Measurements from ENCODE around the gene MPPE1. TPM values are rescaled to one million over a fixed set of nuclear protein-coding genes. Genes with fewer than 3 reads are reported as not detected.
A peak's percentile ranks its signal among the peaks of the same experiment; 100 is the strongest.

MPPE1 gene
- total RNA-seq, 1 experiment from 2014 or later = 21.4 TPM

- CTCF ChIA-PET = interaction anchor here (1.0 to 2.0 kb wide), 4 partner anchors 12 to 218 kb away, joined by 3 to 5 read pairs (median 4); no protein-coding TSS in a partner anchor
- POLR2A ChIA-PET = no interaction called here
- Histone ChIP-seq H3K4me2 (ENCODE audit: low read length) (no peak overlapping the region), H3K4me3 (replicated peaks in 1 of 2; ENCODE audit: low read depth in 1 of 2, low read length in 2 of 2) (no peak overlapping the region), H3K79me2 (ENCODE audit: insufficient read depth, low read length) (no peaks in the 10 kb centered on the region), H3K27me3 (ENCODE audit: insufficient read depth, low read length) (no peaks in the 10 kb centered on the region), H3K36me3 (ENCODE audit: control insufficient read depth in 1 of 2, insufficient read depth in 2 of 2, low read length in 2 of 2) (no peaks in the 10 kb centered on the region), H3K9ac (ENCODE audit: low read length) (no peak overlapping the region), H2AFZ (ENCODE audit: low read depth, low read length, poor library complexity, severe bottlenecking) (no peak overlapping the region), H3K9me3 (ENCODE audit: control insufficient read depth in 1 of 2, insufficient read depth in 1 of 2, low read depth in 1 of 2, low read length in 2 of 2) (peaks cover 0 to 3% of the 10 kb centered on the region in 2 experiments; a peak in 1 of 4 replicates), H4K20me1 (ENCODE audit: insufficient read depth) (no peaks in the 10 kb centered on the region), H3K4me1 (ENCODE audit: control insufficient read depth in 1 of 2, insufficient read depth in 2 of 2, low read length in 2 of 2) (peaks cover 0 to 4% of the 10 kb centered on the region in 2 experiments; a peak in 1 of 4 replicates), H3K27ac (ENCODE audit: low read depth, low read length) (no peak overlapping the region), H3K9me2 (ENCODE audit: insufficient read depth) (no peaks in the 10 kb centered on the region)
- TF ChIP-seq YY1 (IDR thresholded peaks at IDR 0.05; ENCODE audit: extremely low read depth, insufficient replicate concordance, low read depth, low read length) = no peak
- TF ChIP-seq SP1 (IDR thresholded peaks at IDR 0.05; ENCODE audit: low read depth) = no peak
- no peak for TF ChIP-seq ZFX (IDR thresholded peaks at IDR 0.05)
- TF ChIP-seq POLR2A (IDR thresholded peaks at IDR 0.05; ENCODE audit: borderline replicate concordance, extremely low read depth, insufficient read depth, insufficient read length) = no peak
- TF ChIP-seq, protein P1, sequence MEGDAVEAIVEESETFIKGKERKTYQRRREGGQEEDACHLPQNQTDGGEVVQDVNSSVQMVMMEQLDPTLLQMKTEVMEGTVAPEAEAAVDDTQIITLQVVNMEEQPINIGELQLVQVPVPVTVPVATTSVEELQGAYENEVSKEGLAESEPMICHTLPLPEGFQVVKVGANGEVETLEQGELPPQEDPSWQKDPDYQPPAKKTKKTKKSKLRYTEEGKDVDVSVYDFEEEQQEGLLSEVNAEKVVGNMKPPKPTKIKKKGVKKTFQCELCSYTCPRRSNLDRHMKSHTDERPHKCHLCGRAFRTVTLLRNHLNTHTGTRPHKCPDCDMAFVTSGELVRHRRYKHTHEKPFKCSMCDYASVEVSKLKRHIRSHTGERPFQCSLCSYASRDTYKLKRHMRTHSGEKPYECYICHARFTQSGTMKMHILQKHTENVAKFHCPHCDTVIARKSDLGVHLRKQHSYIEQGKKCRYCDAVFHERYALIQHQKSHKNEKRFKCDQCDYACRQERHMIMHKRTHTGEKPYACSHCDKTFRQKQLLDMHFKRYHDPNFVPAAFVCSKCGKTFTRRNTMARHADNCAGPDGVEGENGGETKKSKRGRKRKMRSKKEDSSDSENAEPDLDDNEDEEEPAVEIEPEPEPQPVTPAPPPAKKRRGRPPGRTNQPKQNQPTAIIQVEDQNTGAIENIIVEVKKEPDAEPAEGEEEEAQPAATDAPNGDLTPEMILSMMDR (IDR thresholded peaks at IDR 0.05 in 2 of 3, conservative IDR thresholded peaks at IDR 0.05 in 1 of 3; ENCODE audit: borderline replicate concordance in 1 of 3, insufficient read depth in 1 of 3, low read depth in 2 of 3, low read length in 2 of 3) = peak; percentile 58 to 69 (median 62)
- TF ChIP-seq SRF (IDR thresholded peaks at IDR 0.05; ENCODE audit: low read depth) = no peak
- TF ChIP-seq MAX (IDR thresholded peaks at IDR 0.05) = no peak
- TF ChIP-seq EZH2 (IDR thresholded peaks at IDR 0.05) = no peak
- TF ChIP-seq RAD21 (IDR thresholded peaks at IDR 0.05; ENCODE audit: low read depth) = peak; percentile 88
- RAD21 ChIA-PET (ENCODE audit: low non-redundant PET in 1 of 2, low total read pairs in 2 of 2, uncharacterized antibody in 2 of 2, unreplicated experiment in 2 of 2) = no interaction called here
- peak; percentile 36 for DNase-seq (ENCODE audit: low read depth, low spot score)
- ATAC-seq = peak; percentile 94
- intact Hi-C loops (cut with micrococcal nuclease) = loop anchor here (1.0 kb wide), 2 partner anchors 139 to 217 kb away; no protein-coding TSS in a partner anchor
- BruUV-seq (replicated peaks) = no TSS peak
Measured at GRCh38 chr18:11872479-11873136, 35.5 kb downstream of the MPPE1 start.

Data from HCT116 (cell line).